Measurements from ENCODE around the gene HS3ST6. TPM values are rescaled to one million over a fixed set of nuclear protein-coding genes. Genes with fewer than 3 reads are reported as not detected.

Gene HS3ST6
- total RNA-seq, 1 experiment from 2014 or later = not detected

GRCh38 chr16:1926271-1926670 is 8.1 kb upstream of the HS3ST6 start:
- ChIA-PET RAD21 (ENCODE audit: low non-redundant PET in 1 of 2, low total read pairs in 2 of 2, uncharacterized antibody in 2 of 2, unreplicated experiment in 2 of 2) (no interaction called here), CTCF (interaction anchor here (1.0 kb wide), 1 partner anchor 62 kb away, joined by 3 read pairs; no protein-coding TSS in a partner anchor), POLR2A (no interaction called here)
- BruUV-seq (replicated peaks) = no TSS peak
- Histone ChIP-seq H3K9me2 (ENCODE audit: insufficient read depth) (no peaks in the 10 kb centered on the region), H4K20me1 (ENCODE audit: insufficient read depth) (no peaks in the 10 kb centered on the region), H3K36me3 (ENCODE audit: control insufficient read depth in 1 of 2, insufficient read depth in 2 of 2, low read length in 2 of 2) (no peaks in the 10 kb centered on the region), H3K4me1 (ENCODE audit: control insufficient read depth in 1 of 2, insufficient read depth in 2 of 2, low read length in 2 of 2) (peaks cover 22 to 35% of the 10 kb centered on the region in 2 experiments), H3K9me3 (ENCODE audit: control insufficient read depth in 1 of 2, insufficient read depth in 1 of 2, low read depth in 1 of 2, low read length in 2 of 2) (no peaks in the 10 kb centered on the region), H3K79me2 (ENCODE audit: insufficient read depth, low read length) (no peaks in the 10 kb centered on the region), H3K4me3 (replicated peaks in 1 of 2; ENCODE audit: low read depth in 1 of 2, low read length in 2 of 2) (no peak overlapping the region), H3K4me2 (ENCODE audit: low read length) (no peak overlapping the region), H3K27ac (ENCODE audit: low read depth, low read length) (no peak overlapping the region), H3K9ac (ENCODE audit: low read length) (no peak overlapping the region), H3K27me3 (ENCODE audit: insufficient read depth, low read length) (no peaks in the 10 kb centered on the region), H2AFZ (ENCODE audit: low read depth, low read length, poor library complexity, severe bottlenecking) (no peak overlapping the region)
- ATAC-seq (no peak), DNase-seq (ENCODE audit: low read depth, low spot score) (no peak)
- intact Hi-C loops (cut with micrococcal nuclease) = no loop called here
- TF ChIP-seq CBX3 (IDR thresholded peaks at IDR 0.05; ENCODE audit: low read depth) (no peak), EZH2phosphoT487 (IDR thresholded peaks at IDR 0.05; ENCODE audit: borderline replicate concordance) (no peak), POLR2A (IDR thresholded peaks at IDR 0.05; ENCODE audit: borderline replicate concordance, extremely low read depth, insufficient read depth, insufficient read length) (no peak), SRF (IDR thresholded peaks at IDR 0.05; ENCODE audit: low read depth) (no peak), ZFX (IDR thresholded peaks at IDR 0.05) (no peak), SP1 (IDR thresholded peaks at IDR 0.05; ENCODE audit: low read depth) (no peak), CTCF (IDR thresholded peaks at IDR 0.05 in 2 of 3, conservative IDR thresholded peaks at IDR 0.05 in 1 of 3; ENCODE audit: borderline replicate concordance in 1 of 3, insufficient read depth in 1 of 3, low read depth in 2 of 3, low read length in 2 of 3) (no peak), FOSL1 (IDR thresholded peaks at IDR 0.05; ENCODE audit: low read depth) (no peak), ELF1 (IDR thresholded peaks at IDR 0.05; ENCODE audit: borderline replicate concordance, low read depth) (no peak)
- TF ChIP-seq, protein P1, sequence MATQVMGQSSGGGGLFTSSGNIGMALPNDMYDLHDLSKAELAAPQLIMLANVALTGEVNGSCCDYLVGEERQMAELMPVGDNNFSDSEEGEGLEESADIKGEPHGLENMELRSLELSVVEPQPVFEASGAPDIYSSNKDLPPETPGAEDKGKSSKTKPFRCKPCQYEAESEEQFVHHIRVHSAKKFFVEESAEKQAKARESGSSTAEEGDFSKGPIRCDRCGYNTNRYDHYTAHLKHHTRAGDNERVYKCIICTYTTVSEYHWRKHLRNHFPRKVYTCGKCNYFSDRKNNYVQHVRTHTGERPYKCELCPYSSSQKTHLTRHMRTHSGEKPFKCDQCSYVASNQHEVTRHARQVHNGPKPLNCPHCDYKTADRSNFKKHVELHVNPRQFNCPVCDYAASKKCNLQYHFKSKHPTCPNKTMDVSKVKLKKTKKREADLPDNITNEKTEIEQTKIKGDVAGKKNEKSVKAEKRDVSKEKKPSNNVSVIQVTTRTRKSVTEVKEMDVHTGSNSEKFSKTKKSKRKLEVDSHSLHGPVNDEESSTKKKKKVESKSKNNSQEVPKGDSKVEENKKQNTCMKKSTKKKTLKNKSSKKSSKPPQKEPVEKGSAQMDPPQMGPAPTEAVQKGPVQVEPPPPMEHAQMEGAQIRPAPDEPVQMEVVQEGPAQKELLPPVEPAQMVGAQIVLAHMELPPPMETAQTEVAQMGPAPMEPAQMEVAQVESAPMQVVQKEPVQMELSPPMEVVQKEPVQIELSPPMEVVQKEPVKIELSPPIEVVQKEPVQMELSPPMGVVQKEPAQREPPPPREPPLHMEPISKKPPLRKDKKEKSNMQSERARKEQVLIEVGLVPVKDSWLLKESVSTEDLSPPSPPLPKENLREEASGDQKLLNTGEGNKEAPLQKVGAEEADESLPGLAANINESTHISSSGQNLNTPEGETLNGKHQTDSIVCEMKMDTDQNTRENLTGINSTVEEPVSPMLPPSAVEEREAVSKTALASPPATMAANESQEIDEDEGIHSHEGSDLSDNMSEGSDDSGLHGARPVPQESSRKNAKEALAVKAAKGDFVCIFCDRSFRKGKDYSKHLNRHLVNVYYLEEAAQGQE (IDR thresholded peaks at IDR 0.05; ENCODE audit: low read depth) = no peak
